GM12892 (cell line): ENCODE measurements around the gene RTP1.

Experiments
- POLR2A ChIP-seq: IDR thresholded peaks from 2 replicates; pipeline ENCODE4 v1.6.1; 2011; ENCODE audit warnings: low read depth, low read length, control low read depth
- POLR2AphosphoS5 ChIP-seq: IDR thresholded peaks from 2 replicates; pipeline ENCODE4 v1.6.1; 2011; ENCODE audit warnings: low read depth, low read length, control low read depth

- TF ChIP-seq POLR2AphosphoS5: no peak
- TF ChIP-seq POLR2A: no peak
Measured at GRCh38 chr3:187236962-187237361, 39.7 kb downstream of the RTP1 start.
